RWPE1 (cell line): Measurements from ENCODE around the gene RNF217.

Source experiments
- CTCF ChIA-PET: fragments of 350-600 bp; sonication (Branson Sonifier 250); formaldehyde crosslinking; extraction: SDS; loops from one replicate; lab custom pipeline; 2021; lab: Yijun Ruan, JAX
- POLR2A ChIA-PET: fragments of 400-600 bp; formaldehyde crosslinking; extraction: SDS; loops from one replicate; lab custom pipeline; 2020; ENCODE audit warnings: antibody characterized with exemption; ENCODE audit not compliant: low non-redundant PET; lab: Yijun Ruan, JAX
- DNase-seq: peaks from one replicate; pipeline ENCODE4 v3.0.0; 2012; ENCODE audit warnings: low spot score
- H3K27ac ChIP-seq: fragments of 450-650 bp; 2 replicates; pipeline ENCODE4 v1.5.1; 2017
- CTCF ChIP-seq: fragments of 450-650 bp; conservative IDR thresholded peaks from 2 replicates; pipeline ENCODE4 v1.5.1; 2017; ENCODE audit warnings: low read depth, mild to moderate bottlenecking

RNF217 gene

GRCh38 chr6:124984668-124985338 lies 22.6 kb downstream of the RNF217 start:
- TF ChIP-seq CTCF, result no peak
- ChIA-PET POLR2A (no interaction called here), CTCF (no interaction called here)
- DNase-seq, result no peak
- H3K27ac ChIP-seq, result peak overlapping the region; percentile 82

- POLR2A ChIA-PET, result no interaction called here
- TF ChIP-seq CTCF, result no peak
- CTCF ChIA-PET, result no interaction called here
- H3K27ac ChIP-seq, result no peak overlapping the region
- DNase-seq, result no peak
These were observed 23.9 kb downstream of the RNF217 start for GRCh38 chr6:124986164-124986563.

- no peak for TF ChIP-seq CTCF
- ChIA-PET POLR2A (no interaction called here), CTCF (interaction anchor here (0.6 kb wide), 1 partner anchor 136 kb away, joined by 3 read pairs; no protein-coding TSS in a partner anchor)
- no peak overlapping the region for H3K27ac ChIP-seq
- no peak for DNase-seq
These were observed 25.1 kb downstream of the RNF217 start for GRCh38 chr6:124987291-124987690.

- TF ChIP-seq CTCF, result no peak
- DNase-seq, result no peak
- ChIA-PET POLR2A (no interaction called here), CTCF (no interaction called here)
- no peak overlapping the region for H3K27ac ChIP-seq
These were observed 25.9 kb downstream of the RNF217 start for GRCh38 chr6:124987999-124988591.

GRCh38 chr6:124989136-124989983 lies 27.1 kb downstream of the RNF217 start:
- CTCF ChIA-PET, result interaction anchor here (0.6 kb wide), 1 partner anchor 54 kb away, joined by 3 read pairs; no protein-coding TSS in a partner anchor
- no peak for DNase-seq
- no peak overlapping the region for H3K27ac ChIP-seq
- POLR2A ChIA-PET, result no interaction called here
- no peak for TF ChIP-seq CTCF

- CTCF ChIA-PET, result no interaction called here
- no peak overlapping the region for H3K27ac ChIP-seq
- DNase-seq, result no peak
- TF ChIP-seq CTCF, result no peak
- POLR2A ChIA-PET, result no interaction called here
These were observed 28.8 kb downstream of the RNF217 start for GRCh38 chr6:124990988-124991387.
